ENCODE results near the gene KLK13. TPM values are rescaled to one million over a fixed set of nuclear protein-coding genes. Genes with fewer than 3 reads are reported as not detected.

KLK13 gene
- total and polyA plus RNA-seq, 2 of the 13 experiments (the other 11 are each of a cell fraction or from before 2014, with no cell fraction given) = 0.09 TPM; not detected in 1

- no peak for TF ChIP-seq IKZF4 (CRISPR knock-in tag; IDR thresholded peaks at IDR 0.05; ENCODE audit: borderline replicate concordance, low read depth, not compliant biosample characterization)
Measured at GRCh38 chr19:51031220-51031879, 33.5 kb downstream of the KLK13 start (continued).

GRCh38 chr19:51030631-51031030, 34.3 kb downstream of the KLK13 start:
- Histone ChIP-seq H2AFZ (ENCODE audit: low read length) (no peak overlapping the region), H3K27me3 (ENCODE audit: control insufficient read depth in 1 of 2, insufficient read depth in 2 of 2, low read length in 2 of 2) (peaks cover 8 to 39% of the 10 kb centered on the region in 2 experiments; a peak in 4 of 5 replicates), H3K4me2 (ENCODE audit: low read depth, low read length) (no peak overlapping the region), H3K9me3 (ENCODE audit: low read length) (no peaks in the 10 kb centered on the region), H3K9ac (ENCODE audit: insufficient read depth, low read depth, low read length) (no peak overlapping the region), H3K4me1 (ENCODE audit: insufficient read depth, low read length) (no peaks in the 10 kb centered on the region), H3K36me3 (replicated peaks in 1 of 2; ENCODE audit: control insufficient read depth in 1 of 2, insufficient read depth in 2 of 2, low read length in 2 of 2) (no peaks in the 10 kb centered on the region), H3K79me2 (ENCODE audit: insufficient read depth, low read length) (no peaks in the 10 kb centered on the region), H3K4me3 (replicated peaks in 1 of 3; ENCODE audit: insufficient read depth in 1 of 3, low read depth in 2 of 3, low read length in 3 of 3) (no peak overlapping the region), H3K27ac (ENCODE audit: extremely low read length, insufficient read depth, low read length) (no peak overlapping the region), H4K20me1 (ENCODE audit: insufficient read depth, low read length) (no peaks in the 10 kb centered on the region)
- WGBS (ENCODE audit: low lambda C conversion rate) = 28% methylated on average over 13 of the region's 13 CpGs
- DNase-seq (ENCODE audit: low spot score) (no peak), ATAC-seq (no peak), FAIRE-seq (no peak)
- ChIA-PET CTCF (ENCODE audit: low intra/inter-chr PET ratio, low total read pairs) (no interaction called here), POLR2A (no interaction called here)
- BruUV-seq (replicated peaks) = no TSS peak
- TF ChIP-seq HNF1B (CRISPR knock-in tag; IDR thresholded peaks at IDR 0.05) (no peak), ZNF572 (CRISPR knock-in tag; IDR thresholded peaks at IDR 0.05) (no peak), LBX2 (CRISPR knock-in tag; IDR thresholded peaks at IDR 0.05; ENCODE audit: borderline replicate concordance) (no peak), TCF12 (IDR thresholded peaks at IDR 0.05) (no peak), TCF12 (CRISPR knock-in tag; IDR thresholded peaks at IDR 0.05) (no peak), PITX1 (CRISPR knock-in tag; IDR thresholded peaks at IDR 0.05) (no peak)
- TF ChIP-seq, protein P1, sequence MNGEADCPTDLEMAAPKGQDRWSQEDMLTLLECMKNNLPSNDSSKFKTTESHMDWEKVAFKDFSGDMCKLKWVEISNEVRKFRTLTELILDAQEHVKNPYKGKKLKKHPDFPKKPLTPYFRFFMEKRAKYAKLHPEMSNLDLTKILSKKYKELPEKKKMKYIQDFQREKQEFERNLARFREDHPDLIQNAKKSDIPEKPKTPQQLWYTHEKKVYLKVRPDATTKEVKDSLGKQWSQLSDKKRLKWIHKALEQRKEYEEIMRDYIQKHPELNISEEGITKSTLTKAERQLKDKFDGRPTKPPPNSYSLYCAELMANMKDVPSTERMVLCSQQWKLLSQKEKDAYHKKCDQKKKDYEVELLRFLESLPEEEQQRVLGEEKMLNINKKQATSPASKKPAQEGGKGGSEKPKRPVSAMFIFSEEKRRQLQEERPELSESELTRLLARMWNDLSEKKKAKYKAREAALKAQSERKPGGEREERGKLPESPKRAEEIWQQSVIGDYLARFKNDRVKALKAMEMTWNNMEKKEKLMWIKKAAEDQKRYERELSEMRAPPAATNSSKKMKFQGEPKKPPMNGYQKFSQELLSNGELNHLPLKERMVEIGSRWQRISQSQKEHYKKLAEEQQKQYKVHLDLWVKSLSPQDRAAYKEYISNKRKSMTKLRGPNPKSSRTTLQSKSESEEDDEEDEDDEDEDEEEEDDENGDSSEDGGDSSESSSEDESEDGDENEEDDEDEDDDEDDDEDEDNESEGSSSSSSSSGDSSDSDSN (CRISPR knock-in tag; IDR thresholded peaks at IDR 0.05) = no peak
- intact Hi-C loops (cut with micrococcal nuclease; ENCODE audit: unreplicated experiment) = no loop called here
- in situ Hi-C loops (cut with HindIII; ENCODE audit: extremely low pct_ligation_motif_present, low pct_unique_long_range_greater_than_20kb) = no loop called here
